Testis (tissue), 3 donors: Measurements from ENCODE around the gene PPP1R3F. TPM values are rescaled to one million over a fixed set of nuclear protein-coding genes. Genes with fewer than 3 reads are reported as not detected.
"Not testable (repeated sequence)": the region's sequence is repeated elsewhere in the genome, so short reads cannot be mapped to it uniquely, and the experiment has no call there.

Experiments used
- DNase-seq: peaks from one replicate; pipeline ENCODE4 v3.0.0-alpha.2; 2019
- H3K27ac ChIP-seq, 2 donors: fragments of 200-600 bp; sonication (generic); one replicate each; pipeline ENCODE4 v1.5.1; 2019
- H3K27me3 ChIP-seq: fragments of 200-600 bp; sonication (generic); one replicate; pipeline ENCODE4 v1.5.1; 2019
- H3K36me3 ChIP-seq: fragments of 200-600 bp; sonication (generic); one replicate; pipeline ENCODE4 v1.5.1; 2017; ENCODE audit warnings: low read depth; ENCODE audit errors: missing control alignments
- H3K4me1 ChIP-seq: fragments of 200-600 bp; sonication (generic); one replicate; pipeline ENCODE4 v1.5.1; 2019
- H3K4me3 ChIP-seq, 2 donors: fragments of 200-600 bp; sonication (generic); one replicate each; pipeline ENCODE4 v1.5.1; 2017 to 2019
- H3K9me3 ChIP-seq: fragments of 200-600 bp; sonication (generic); one replicate; pipeline ENCODE4 v1.5.1; 2017
- POLR2A ChIP-seq: fragments of 450-650 bp; IDR thresholded peaks from one replicate; pipeline ENCODE4 v1.6.1; 2017; ENCODE audit warnings: antibody characterized with exemption, mild to moderate bottlenecking, moderate library complexity
- WGBS, 2 donors: methylation state at CpG; one replicate each; pipeline ENCODE4 v1.1.5; 2018; 5-methylcytosine and 5-hydroxymethylcytosine counted together
- intact Hi-C: fragments of 100-400 bp; cut with DNase I; formaldehyde crosslinking; loops from one replicate; pipeline ENCODE4 v1.15.1; 2023; ENCODE audit warnings: low total_unique reads
- polyA plus RNA-seq: library from polyadenylated mRNA; stranded (reverse); fragments of 350-450 nt; fragmentation: Illumina TruSeq; extraction: RNeasy Lipid Tissue Mini Kit (QIAGEN cat#74804); gene quantifications from one replicate; pipeline ENCODE4 v1.2.3, GENCODE V29; 2014; ENCODE audit warnings: low read depth, low replicate concordance; ENCODE audit not compliant: insufficient read depth
- total RNA-seq, 2 donors: library from RNA; depleted of rRNA; stranded (reverse); fragments of >200 nt; gene quantifications; one replicate each; pipeline ENCODE4 v1.2.3, GENCODE V29; 2016
- TF ChIP-seq, protein P1 (sequence below), 3 experiments: fragments of 450-650 bp in 2 of 3; fragments of 200-600 bp in 1 of 3; sonication (generic) in 1 of 3; IDR thresholded peaks; one replicate each; pipeline ENCODE4 v1.5.1; 2016 to 2019; ENCODE audit warnings: antibody characterized with exemption in 3 of 3, mild to moderate bottlenecking in 2 of 3, moderate library complexity in 1 of 3

PPP1R3F gene
- total and polyA plus RNA-seq, 3 donors from 2014 or later, result 7.6 to 18.0 (median 17.6) TPM

DNA sequence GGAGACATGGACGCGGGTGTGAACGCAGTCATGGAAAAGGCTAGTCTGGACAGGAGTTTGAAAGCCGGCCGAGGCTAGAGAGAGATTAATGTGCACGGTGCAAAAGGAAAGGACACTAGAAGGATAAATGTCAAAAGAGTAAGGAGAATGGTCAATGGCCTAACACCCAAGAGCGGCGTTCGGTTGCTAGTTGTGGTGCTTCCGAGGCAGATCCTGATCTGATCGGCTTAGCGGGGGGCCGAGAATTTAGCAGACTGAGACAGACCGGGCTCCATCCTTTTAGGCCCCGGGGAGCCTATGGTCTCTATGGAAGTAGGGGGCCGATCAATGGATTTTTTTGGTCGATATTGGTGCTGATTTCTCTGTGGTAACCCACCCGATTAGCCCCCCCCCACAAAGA, 40.8 kb downstream of the PPP1R3F start:
- intact Hi-C loops, result no loop called here
- H3K27me3 ChIP-seq, result no peaks in the 10 kb centered on the region
- no peak overlapping the region for H3K4me3 ChIP-seq
- H3K36me3 ChIP-seq, result no peaks in the 10 kb centered on the region
- peaks cover 7% of the 10 kb centered on the region for H3K4me1 ChIP-seq
- no peak for TF ChIP-seq POLR2A
- TF ChIP-seq, protein P1, sequence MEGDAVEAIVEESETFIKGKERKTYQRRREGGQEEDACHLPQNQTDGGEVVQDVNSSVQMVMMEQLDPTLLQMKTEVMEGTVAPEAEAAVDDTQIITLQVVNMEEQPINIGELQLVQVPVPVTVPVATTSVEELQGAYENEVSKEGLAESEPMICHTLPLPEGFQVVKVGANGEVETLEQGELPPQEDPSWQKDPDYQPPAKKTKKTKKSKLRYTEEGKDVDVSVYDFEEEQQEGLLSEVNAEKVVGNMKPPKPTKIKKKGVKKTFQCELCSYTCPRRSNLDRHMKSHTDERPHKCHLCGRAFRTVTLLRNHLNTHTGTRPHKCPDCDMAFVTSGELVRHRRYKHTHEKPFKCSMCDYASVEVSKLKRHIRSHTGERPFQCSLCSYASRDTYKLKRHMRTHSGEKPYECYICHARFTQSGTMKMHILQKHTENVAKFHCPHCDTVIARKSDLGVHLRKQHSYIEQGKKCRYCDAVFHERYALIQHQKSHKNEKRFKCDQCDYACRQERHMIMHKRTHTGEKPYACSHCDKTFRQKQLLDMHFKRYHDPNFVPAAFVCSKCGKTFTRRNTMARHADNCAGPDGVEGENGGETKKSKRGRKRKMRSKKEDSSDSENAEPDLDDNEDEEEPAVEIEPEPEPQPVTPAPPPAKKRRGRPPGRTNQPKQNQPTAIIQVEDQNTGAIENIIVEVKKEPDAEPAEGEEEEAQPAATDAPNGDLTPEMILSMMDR (IDR thresholded peaks at IDR 0.05), result no peak
- H3K9me3 ChIP-seq, result no peaks in the 10 kb centered on the region
- DNase-seq, result no peak
- peak overlapping the region; percentile 86 to 87 for H3K27ac ChIP-seq
- WGBS, 2 donors, result 38% methylated on average over 18 of the region's 18 CpGs

DNA sequence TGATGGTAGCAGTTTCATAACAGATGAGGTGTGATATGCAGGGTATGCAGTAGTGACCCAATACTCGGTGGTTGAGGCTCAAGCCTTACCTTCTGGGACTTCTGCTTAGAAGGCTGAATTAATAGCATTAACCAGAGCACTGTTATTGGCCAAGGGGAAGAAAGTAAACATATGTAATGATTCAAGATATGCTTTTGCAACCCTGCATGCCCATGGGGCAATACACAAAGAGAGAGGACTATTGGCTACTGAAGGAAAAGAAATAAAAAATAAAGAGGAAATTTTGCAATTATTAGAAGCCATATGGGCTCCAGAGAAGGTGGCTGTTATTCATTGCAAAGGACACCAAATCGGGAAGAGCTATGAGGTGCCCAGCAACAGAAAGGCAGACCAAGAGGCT, 42.6 kb downstream of the PPP1R3F start:
- intact Hi-C loops, result no loop called here
- WGBS, 2 donors, result 79 to 91% methylated on average over 2 of the region's 2 CpGs

DNA sequence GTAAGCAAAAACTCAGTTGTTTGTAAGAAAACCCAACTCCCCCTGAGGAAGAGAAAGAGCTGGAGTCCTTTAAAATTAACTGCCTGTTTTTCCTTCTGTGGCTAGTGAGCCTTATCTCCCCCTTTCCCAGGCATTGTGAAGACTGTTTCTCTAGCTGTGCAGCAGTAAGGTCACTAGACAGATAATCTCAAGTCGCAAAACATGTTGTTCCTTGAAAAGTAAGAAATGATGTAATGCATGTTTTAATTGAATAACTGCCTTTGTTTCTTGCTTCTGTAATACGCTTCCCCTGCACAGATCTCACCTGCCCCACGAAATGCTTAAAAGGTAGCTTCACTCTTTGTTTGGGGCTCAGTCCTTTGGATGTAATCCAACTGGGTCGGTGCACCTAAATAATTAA, 46.5 kb downstream of the PPP1R3F start:
- intact Hi-C loops, result no loop called here
- WGBS, 2 donors, result 54 to 56% methylated on average over 4 of the region's 4 CpGs

More for the DNA sequence above, 42.6 kb downstream of the PPP1R3F start:
- Histone ChIP-seq H3K27me3 (no peaks in the 10 kb centered on the region), H3K4me3 (no peak overlapping the region), H3K27ac (no peak overlapping the region), H3K9me3 (no peaks in the 10 kb centered on the region), H3K4me1 (peaks cover 7% of the 10 kb centered on the region), H3K36me3 (no peaks in the 10 kb centered on the region)
- no peak for DNase-seq
- TF ChIP-seq, protein P1 (IDR thresholded peaks at IDR 0.05), result no peak
- no peak for TF ChIP-seq POLR2A

DNA sequence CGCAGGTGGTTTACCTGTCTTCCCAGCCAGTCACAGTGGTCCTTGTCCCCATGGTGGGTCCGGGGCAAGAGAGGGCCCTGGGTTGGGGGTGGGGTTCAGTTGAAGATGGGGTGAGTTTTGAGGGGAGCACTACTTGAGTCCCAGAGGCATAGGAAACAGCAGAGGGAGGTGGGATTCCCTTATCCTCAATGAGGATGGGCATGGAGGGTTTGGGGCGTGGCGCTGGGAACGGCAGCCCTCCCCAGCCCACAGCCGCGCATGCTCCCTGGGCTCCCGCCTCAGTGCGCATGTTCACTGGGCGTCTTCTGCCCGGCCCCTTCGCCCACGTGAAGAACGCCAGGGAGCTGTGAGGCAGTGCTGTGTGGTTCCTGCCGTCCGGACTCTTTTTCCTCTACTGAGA, 52.1 kb downstream of the PPP1R3F start, which contains the start of gene GAGE12J:
GAGE12J (plus strand) TSS at position 301 of the 400 bp plus-strand sequence. CDS start 1,157 bp downstream, outside the sequence.
- H3K4me3 ChIP-seq, H3K36me3 ChIP-seq, intact Hi-C loops, H3K27ac ChIP-seq, H3K27me3 ChIP-seq, H3K9me3 ChIP-seq, H3K4me1 ChIP-seq, DNase-seq: not testable (repeated sequence)
- 63% methylated on average over 1 of the region's 16 CpGs; no CpG with 5 or more reads in 1 of the 2 donors for WGBS, 2 donors

More for the DNA sequence above, 46.5 kb downstream of the PPP1R3F start:
- peak overlapping the region in 1 of 2 donors; percentile 19 for H3K27ac ChIP-seq
- no peaks in the 10 kb centered on the region for H3K36me3 ChIP-seq
- H3K27me3 ChIP-seq, result no peaks in the 10 kb centered on the region
- no peaks in the 10 kb centered on the region for H3K4me1 ChIP-seq
- no peak for DNase-seq
- H3K9me3 ChIP-seq, result no peaks in the 10 kb centered on the region
- H3K4me3 ChIP-seq, result no peak overlapping the region
- TF ChIP-seq POLR2A, result no peak
- TF ChIP-seq, protein P1 (IDR thresholded peaks at IDR 0.05), result no peak

DNA sequence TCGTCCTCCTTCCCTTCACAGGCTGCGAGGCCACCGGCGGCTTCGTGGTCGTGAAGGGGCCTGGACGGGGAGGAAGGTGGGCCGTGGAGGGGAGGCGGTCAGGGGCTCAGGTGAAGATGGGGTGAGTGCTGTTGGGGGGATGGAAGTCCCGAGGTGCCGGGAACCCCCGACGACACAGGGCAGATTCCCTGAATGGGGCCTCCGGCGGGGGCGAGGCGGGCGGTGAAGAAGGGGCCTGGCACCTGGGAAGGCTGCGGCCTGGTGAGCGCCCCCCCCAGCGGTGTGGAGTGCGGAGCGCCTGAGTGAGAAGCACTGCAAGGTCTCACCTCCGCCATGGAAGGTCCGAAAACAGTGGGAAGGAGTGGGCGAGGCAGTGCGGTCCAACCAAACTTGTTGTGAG, 52.7 kb downstream of the PPP1R3F start:
- DNase-seq, H3K27me3 ChIP-seq, intact Hi-C loops, H3K9me3 ChIP-seq, H3K27ac ChIP-seq, H3K36me3 ChIP-seq, H3K4me3 ChIP-seq, H3K4me1 ChIP-seq: not testable (repeated sequence)
- no CpG with 5 or more reads among the region's 27 CpGs for WGBS, 2 donors

DNA sequence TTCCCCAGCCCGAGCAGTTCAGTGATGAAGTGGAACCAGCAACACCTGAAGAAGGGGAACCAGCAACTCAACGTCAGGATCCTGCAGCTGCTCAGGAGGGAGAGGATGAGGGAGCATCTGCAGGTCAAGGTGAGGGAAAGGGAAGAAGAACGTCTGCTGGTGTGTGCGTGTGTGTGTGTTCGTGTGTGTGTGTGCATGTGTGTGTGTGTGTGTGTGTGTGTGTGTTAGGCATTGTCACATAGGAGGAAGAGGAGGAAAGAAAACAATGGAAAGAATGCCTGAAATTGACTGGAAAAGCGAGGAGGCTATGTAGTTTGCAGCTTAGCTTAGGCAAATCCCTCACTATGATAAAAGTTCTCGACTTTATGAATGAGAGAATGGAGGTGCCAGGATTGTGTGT, 54.1 kb downstream of the PPP1R3F start:
- H3K4me3 ChIP-seq, H3K27me3 ChIP-seq, H3K27ac ChIP-seq, intact Hi-C loops, H3K36me3 ChIP-seq, DNase-seq, H3K4me1 ChIP-seq, H3K9me3 ChIP-seq: not testable (repeated sequence)
- 48% methylated on average over 3 of the region's 7 CpGs; no CpG with 5 or more reads in 1 of the 2 donors for WGBS, 2 donors

DNA sequence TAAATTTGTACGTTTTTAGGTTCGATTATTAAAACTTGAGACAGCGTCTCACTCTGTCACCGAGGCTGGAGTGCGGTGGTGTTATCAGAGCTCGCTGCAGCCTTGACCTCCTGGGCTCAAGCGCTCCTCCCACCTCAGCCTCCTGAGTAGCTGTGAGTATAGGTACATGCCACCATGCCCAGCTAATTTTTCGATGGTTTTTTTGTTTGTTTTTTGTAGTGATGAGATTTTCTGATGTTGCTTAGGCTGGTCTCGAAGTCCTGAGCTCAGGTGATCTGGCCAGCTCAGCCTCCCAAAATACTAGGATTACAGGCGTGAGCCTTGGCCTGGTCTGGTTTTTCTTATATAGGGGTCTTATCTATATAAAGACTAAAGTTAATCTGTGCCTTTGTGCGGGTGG, 60.8 kb downstream of the PPP1R3F start:
- H3K4me3 ChIP-seq, H3K4me1 ChIP-seq, H3K27ac ChIP-seq, DNase-seq, H3K27me3 ChIP-seq, H3K9me3 ChIP-seq, intact Hi-C loops, H3K36me3 ChIP-seq: not testable (repeated sequence)
- 71% methylated on average over 8 of the region's 11 CpGs; no CpG with 5 or more reads in 1 of the 2 donors for WGBS, 2 donors

DNA sequence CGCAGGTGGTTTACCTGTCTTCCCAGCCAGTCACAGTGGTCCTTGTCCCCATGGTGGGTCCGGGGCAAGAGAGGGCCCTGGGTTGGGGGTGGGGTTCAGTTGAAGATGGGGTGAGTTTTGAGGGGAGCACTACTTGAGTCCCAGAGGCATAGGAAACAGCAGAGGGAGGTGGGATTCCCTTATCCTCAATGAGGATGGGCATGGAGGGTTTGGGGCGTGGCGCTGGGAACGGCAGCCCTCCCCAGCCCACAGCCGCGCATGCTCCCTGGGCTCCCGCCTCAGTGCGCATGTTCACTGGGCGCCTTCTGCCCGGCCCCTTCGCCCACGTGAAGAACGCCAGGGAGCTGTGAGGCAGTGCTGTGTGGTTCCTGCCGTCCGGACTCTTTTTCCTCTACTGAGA, 61.7 kb downstream of the PPP1R3F start, which contains the start of gene GAGE13:
GAGE13 (plus strand) TSS at position 301 of the 400 bp plus-strand sequence. CDS start 1,156 bp downstream, outside the sequence.
- DNase-seq, H3K27me3 ChIP-seq, H3K9me3 ChIP-seq, H3K4me1 ChIP-seq, intact Hi-C loops, H3K36me3 ChIP-seq, H3K27ac ChIP-seq, H3K4me3 ChIP-seq: not testable (repeated sequence)
- no CpG with 5 or more reads among the region's 16 CpGs for WGBS, 2 donors

DNA sequence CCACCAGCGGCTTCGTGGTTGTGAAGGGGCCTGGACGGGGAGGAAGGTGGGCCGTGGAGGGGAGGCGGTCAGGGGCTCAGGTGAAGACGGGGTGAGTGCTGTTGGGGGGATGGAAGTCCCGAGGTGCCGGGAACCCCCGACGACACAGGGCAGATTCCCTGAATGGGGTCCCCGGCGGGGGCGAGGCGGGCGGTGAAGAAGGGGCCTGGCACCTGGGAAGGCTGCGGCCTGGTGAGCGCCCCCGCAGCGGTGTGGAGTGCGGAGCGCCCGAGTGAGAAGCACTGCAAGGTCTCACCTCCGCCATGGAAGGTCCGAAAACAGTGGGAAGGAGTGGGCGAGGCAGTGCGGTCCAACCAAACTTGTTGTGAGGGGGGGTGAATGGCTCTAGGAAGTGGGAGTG, 62.2 kb downstream of the PPP1R3F start:
- H3K9me3 ChIP-seq, H3K4me3 ChIP-seq, H3K36me3 ChIP-seq, H3K27ac ChIP-seq, DNase-seq, H3K27me3 ChIP-seq, H3K4me1 ChIP-seq, intact Hi-C loops: not testable (repeated sequence)
- WGBS, 2 donors, result 57% methylated on average over 14 of the region's 26 CpGs; no CpG with 5 or more reads in 1 of the 2 donors
